Right lobe of liver (tissue), 4 donors: ENCODE results near the gene PLCL1.

Experiments
- POLR2A ChIP-seq: fragments of 450-650 bp; IDR thresholded peaks from one replicate; pipeline ENCODE4 v1.6.1; 2017; ENCODE audit warnings: antibody characterized with exemption, mild to moderate bottlenecking
- TF ChIP-seq, protein P1 (sequence below), 4 donors: fragments of 200-600 bp in 3 of 4; fragments of 450-650 bp in 1 of 4; IDR thresholded peaks; one replicate each; pipeline versions ENCODE4 v1.5.1 to v1.8.0; 2016 to 2022; ENCODE audit warnings: antibody characterized with exemption in 4 of 4, mild to moderate bottlenecking in 2 of 4
- donor health status: DM: no; HTN: no; CAD: no.
- donor health status: DM: no; HTN: no; CAD: no.
- donor health status: DM: no; HTN: yes; CAD: no.

DNA sequence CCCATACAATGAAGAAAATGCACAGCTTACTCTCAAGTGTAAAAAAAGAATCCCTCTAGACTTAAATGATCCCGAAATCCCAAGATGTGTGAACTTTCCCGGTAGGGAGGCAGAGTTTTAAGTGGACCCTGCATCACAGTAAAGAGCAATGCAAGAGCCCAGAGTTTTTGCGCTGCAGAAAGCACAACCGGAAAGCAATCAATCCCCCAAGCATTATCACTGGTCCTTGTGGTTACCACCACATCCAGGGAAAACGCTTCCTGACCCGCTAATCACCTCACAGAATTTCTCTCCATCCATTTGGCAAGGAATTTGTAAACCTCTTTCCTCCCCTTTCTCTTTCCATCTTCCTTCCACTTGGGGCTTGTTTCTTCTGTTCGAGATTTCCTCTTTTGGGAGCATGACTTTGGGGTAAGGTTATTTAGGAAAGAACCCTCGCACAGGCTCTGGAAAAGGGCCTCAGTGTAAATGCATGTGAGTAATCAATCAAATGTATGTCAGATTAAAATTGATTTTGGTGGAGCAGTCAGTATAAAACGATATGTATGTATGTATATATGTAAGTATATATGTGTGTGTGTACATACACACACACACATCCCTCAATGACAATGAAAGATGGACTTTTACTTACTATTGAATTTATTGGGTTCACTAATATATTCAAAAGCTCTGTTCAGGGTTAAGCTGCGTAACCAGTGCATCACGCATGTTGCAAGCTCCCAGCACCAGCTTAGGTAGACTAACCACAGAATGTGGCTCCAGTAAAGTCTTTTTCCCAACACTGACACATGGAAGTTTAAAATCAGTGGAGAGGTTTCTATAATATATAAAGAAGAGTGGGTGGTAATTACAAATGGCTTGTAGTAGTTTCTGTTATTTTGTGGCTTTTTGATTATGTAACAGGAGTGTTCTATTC is 1.6 kb downstream of the PLCL1 start:
- TF ChIP-seq, protein P1, sequence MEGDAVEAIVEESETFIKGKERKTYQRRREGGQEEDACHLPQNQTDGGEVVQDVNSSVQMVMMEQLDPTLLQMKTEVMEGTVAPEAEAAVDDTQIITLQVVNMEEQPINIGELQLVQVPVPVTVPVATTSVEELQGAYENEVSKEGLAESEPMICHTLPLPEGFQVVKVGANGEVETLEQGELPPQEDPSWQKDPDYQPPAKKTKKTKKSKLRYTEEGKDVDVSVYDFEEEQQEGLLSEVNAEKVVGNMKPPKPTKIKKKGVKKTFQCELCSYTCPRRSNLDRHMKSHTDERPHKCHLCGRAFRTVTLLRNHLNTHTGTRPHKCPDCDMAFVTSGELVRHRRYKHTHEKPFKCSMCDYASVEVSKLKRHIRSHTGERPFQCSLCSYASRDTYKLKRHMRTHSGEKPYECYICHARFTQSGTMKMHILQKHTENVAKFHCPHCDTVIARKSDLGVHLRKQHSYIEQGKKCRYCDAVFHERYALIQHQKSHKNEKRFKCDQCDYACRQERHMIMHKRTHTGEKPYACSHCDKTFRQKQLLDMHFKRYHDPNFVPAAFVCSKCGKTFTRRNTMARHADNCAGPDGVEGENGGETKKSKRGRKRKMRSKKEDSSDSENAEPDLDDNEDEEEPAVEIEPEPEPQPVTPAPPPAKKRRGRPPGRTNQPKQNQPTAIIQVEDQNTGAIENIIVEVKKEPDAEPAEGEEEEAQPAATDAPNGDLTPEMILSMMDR (IDR thresholded peaks at IDR 0.05), result no peak
- no peak for TF ChIP-seq POLR2A
